Activated T-cell treated with anti-CD3 and anti-CD28 coated beads for 1 hour (primary cell): ENCODE results near the gene TDP2.
"Not testable (repeated sequence)": the region's sequence is repeated elsewhere in the genome, so short reads cannot be mapped to it uniquely, and the experiment has no call there.

Experiments used
- DNase-seq: peaks from one replicate; pipeline ENCODE4 v3.0.0-alpha.2; 2020; ENCODE audit warnings: low read depth

TDP2 gene

GRCh38 chr6:24680582-24680981 is 13.9 kb upstream of the TDP2 start:
- DNase-seq: no peak

- not testable (repeated sequence) for DNase-seq
Observed at GRCh38 chr6:24678792-24679352, 12.2 kb upstream of the TDP2 start.

GRCh38 chr6:24673625-24674024 is 6.9 kb upstream of the TDP2 start:
- DNase-seq: no peak

GRCh38 chr6:24672620-24673182 is 6.0 kb upstream of the TDP2 start:
- no peak for DNase-seq

- not testable (repeated sequence) for DNase-seq
Observed at GRCh38 chr6:24671077-24671476, 4.4 kb upstream of the TDP2 start.

GRCh38 chr6:24670492-24670891 is 3.8 kb upstream of the TDP2 start:
- DNase-seq: not testable (repeated sequence)

GRCh38 chr6:24668997-24669361 is 2.3 kb upstream of the TDP2 start:
- no peak for DNase-seq

GRCh38 chr6:24668066-24668996 is 1.6 kb upstream of the TDP2 start:
- DNase-seq: not testable (repeated sequence)

- no peak for DNase-seq
Observed at GRCh38 chr6:24667378-24667803, 692 bp upstream of the TDP2 start.

- DNase-seq: no peak
Observed at GRCh38 chr6:24666097-24666640, 530 bp downstream of the TDP2 start.

GRCh38 chr6:24664046-24664987 is 2.4 kb downstream of the TDP2 start:
- DNase-seq: no peak

GRCh38 chr6:24663189-24663588 is 3.5 kb downstream of the TDP2 start:
- no peak for DNase-seq

- no peak for DNase-seq
Observed at GRCh38 chr6:24662236-24662635, 4.5 kb downstream of the TDP2 start.

GRCh38 chr6:24661759-24662158 is 4.9 kb downstream of the TDP2 start:
- not testable (repeated sequence) for DNase-seq

- no peak for DNase-seq
Observed at GRCh38 chr6:24660105-24660504, 6.6 kb downstream of the TDP2 start.

GRCh38 chr6:24659561-24659960 is 7.1 kb downstream of the TDP2 start:
- DNase-seq: no peak

- no peak for DNase-seq
Observed at GRCh38 chr6:24658573-24659560, 7.8 kb downstream of the TDP2 start.

GRCh38 chr6:24655215-24655614 is 11.5 kb downstream of the TDP2 start:
- DNase-seq: no peak

GRCh38 chr6:24650365-24650764 is 16.3 kb downstream of the TDP2 start:
- DNase-seq: no peak

GRCh38 chr6:24649691-24650090 is 17.0 kb downstream of the TDP2 start:
- no peak for DNase-seq

- no peak for DNase-seq
Observed at GRCh38 chr6:24648276-24648675, 18.4 kb downstream of the TDP2 start.
